NCI-H345 (cell line): Measurements from ENCODE around the gene NES.
A peak's percentile ranks its signal among the peaks of the same experiment; 100 is the strongest.

Source experiments
- DNase-seq: peaks from one replicate; lab custom pipeline; 2025; lab: John Stamatoyannopoulos, UW

NES gene

DNA sequence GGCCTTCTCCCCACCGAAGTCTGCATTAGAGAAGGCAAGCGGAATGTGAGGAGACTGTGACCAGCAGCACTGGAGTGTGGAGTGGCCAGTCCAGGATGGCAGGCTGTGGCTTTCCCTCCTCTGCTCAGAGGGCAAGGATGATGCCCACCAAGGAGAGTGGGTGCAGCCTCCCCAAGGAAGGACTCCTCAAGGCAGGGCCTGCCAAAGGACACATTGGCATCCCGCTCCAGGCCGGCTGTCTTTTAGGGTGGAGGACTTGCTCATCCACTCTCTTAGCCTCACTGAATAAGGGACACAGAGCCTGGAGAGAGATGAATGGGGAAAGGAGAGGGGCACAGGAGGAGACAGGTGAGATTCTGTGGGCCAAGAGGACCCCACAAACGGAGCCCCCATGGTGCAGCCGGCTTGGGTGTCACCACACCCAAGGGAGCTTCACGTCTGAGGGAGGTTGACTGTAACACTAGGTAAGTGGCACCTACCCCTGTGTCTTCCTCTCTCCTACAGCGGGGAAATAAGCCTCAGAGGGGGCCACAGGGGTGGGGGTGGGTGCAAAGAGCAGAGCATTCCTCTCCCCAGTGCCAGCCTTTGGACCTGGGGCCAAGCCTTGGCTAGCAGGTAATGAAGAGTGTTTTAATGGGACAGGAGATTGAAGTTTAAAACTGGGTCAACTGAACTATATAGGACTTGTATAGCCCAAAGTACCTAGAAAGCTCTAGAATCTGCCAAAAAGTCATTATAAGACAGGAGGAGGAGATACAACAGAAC, 4.2 kb upstream of the NES start:
- no peak for DNase-seq

DNA sequence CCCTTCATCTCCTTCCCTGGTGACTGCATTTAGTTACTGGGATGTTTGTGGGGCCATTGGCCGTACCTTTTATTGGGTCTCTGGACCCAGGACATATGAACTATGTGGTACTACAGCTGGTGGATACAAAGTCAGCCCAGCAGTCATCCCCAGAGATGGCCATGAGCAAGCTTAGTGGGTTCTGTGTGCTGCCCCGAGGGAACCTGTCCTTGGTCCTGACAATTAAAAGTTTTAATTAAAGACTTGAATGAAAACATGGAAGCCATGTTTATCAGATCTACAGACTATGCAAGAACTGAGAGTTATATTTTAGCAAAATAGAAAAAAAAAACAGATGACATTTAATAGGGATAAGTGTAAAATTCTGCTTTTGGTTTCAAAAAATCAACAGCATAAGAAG, 2.8 kb upstream of the NES start:
- DNase-seq = no peak

DNA sequence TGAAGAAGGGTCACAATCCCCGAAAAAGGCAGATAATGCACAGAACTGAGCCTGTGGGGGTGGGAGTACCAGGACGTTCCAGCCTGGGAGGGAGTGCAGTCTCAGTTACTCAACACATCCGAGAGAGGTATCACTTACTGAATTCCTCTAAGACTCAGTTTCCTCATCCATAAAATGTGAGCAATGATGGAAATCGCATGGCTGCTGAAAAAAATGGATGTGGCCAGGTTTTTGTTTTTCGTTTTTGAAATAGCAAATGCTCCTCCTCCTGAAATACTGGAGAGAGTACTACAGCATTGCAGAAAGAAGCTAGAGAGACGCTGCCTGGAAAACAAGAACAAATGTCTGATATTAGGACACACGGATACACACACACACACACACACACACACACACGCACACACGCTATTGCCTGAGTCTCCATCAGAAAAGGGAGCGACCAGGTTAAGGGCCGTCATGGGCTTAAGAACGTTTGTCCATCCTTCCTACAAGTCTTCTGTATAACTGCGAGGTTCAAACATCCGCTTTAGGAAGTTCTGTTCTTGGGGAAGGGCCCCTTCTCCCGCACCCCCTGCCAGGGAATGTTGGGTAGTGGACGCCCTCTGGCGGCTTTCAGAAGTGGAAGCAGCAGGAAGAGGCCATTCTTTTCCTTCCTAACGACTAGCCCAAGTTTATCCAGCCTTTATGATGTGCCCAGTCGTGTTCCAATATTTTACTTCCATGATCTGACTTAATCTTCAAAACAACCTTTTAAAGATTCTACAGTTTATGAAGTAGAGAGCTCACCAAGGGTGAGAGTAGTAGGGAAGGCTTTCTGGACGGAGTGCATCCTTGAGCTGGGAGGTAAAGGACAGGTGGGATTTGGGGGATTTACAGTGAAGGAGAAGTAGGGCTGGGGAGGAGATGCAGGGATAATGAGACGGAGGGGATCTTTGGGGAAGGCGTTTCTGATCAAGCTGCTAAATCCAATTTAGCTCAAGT, 699 bp upstream of the NES start:
- DNase-seq = peak; percentile 51

DNA sequence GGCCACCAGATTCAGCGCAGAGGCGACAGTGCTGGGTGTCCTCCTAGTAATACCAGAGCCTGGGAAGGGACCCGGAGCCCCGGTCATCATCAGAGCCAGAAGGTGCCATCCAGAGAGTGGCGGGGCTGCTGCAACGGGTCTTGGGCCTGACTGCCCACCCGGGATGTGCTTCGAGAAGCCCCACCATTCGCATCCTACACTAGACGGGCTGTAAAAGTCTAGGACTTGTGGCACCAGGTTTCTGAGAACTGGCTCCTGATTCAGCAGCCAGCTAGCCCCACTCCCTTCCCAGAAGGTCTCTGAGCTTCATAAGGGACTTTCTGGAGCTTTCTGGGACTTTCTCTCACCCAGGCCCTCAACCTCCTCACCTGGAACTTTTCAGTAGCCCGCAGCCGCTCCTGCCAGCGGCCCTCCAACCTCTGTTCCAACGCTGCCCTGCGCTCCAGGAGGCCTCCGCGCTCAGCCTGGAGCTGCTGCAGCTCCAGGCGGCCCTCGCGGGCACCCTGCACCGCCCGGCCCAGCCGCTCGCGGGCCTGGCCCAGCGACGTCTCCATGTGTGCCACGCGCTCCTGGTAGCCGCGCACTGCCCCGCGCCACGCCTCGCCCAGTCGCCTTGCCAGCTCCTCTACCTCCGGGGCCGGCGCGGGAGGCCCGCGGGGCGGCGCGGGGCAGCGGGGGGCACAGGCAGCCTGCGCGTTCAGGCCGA, 940 bp downstream of the NES start:
- no peak for DNase-seq

DNA sequence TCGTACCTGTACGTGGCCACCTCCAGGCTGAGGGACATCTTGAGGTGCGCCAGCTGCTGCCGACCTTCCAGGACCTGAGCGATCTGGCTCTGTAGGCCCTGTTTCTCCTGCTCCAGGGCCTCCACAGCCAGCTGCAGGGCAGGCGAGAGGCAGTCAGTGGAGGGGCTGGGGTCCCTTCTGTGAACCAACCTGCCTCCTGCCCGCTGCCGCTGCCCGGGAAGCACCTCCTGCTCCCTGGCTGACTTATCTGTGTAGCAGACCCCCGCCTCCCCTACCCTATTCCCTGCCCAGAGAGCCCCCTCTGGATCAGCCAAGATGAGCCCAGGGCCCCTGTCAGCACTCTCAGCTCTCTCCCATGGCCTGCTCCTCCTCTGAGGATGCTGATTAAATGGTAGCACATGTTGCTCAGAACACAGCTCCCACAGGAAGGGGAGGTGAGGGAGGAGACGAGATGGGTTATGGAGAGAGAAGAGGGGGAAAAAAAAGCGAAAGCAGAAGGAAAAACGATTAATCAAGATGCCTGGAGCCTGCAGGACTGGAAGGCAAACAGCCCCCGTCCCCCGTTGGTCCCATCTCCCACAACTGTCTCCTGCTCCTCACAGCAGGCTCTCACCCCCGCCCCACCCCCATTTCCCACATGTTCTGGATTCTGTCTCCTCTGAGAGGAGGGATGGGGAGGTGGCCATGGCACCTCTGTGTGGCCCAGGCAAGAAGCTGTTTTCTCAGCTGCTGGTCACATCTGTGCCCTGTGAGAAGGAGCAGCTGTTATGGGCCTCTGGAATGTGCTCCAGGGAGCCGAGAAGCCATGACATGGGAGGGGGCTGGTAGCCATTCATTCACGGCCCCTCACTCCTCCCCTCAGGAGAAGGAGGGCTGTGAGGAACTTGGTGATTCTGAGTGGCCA, 1.7 kb downstream of the NES start:
- DNase-seq = no peak

DNA sequence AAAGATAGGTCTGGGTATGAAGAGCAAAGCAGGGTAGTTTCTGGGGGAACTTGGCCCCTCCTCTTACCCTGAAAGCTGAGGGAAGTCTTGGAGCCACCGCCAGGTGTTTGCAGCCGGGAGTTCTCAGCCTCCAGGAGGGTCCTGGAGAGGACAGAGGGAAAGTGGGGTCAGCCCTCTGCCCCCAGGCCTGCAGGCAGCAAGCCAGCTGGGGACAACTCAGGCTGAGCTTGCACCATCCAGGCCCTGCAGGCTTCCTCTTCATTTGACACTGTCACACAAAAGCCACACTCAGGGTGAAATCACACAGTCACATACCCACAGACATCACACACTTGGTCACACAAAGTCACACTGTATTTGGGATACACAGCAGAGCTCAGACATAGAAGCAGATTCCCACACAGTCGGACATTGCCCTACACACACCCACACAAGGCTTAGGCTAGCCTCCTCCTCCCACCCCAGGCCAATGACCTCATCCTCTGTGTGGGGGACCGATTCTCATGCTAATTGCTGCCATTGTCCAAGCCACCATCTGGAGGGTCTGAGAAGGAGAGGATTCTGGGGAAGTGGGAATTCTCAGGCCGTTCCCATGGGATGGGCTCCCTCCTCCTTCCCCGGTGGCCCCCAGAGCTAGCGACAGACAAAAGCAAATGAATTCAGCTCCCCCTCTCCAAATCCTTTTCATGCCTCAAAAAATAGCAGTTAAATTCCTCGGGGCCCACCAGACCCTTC, 3.7 kb downstream of the NES start:
- DNase-seq = no peak

DNA sequence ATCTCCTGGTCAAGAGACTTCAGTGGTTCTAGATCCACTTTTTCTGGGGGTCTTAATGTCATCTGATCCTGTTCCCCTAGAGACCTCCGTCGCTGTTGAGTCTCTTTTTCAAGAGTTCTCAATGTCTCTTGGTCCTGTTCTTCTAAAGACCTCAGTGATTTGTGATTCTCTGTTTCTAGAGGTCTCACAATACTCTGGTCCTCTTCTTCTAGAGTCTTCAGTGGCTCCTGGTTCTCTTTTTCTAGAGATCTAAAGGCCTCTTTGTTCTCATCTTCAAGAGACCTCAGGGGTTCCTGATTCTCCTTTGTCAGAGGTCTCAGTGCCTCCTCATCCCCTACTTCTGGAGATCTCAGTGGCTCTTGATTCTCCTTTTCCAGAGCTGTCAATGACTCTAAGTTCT, 5.4 kb downstream of the NES start:
- DNase-seq = no peak

DNA sequence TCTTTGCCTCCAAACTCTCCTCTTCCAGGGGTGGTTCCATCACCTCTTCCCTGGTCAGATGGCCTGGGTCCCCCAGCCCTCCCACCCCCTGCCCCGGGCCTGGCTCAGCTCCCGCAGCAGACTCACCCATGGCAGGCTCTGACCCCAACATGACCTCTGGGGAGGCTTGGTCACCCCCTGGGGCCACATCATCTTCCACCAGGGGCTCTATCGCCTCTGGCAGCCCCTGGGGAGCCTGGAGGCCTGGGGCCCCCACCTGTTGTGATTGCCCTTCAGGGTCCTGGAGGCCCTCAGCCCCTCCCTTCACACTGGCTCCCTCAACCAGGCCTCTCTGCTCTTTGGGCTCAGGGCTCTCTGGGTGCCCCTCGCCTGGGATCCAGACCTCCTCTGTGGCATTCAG, 6.4 kb downstream of the NES start:
- DNase-seq = no peak

DNA sequence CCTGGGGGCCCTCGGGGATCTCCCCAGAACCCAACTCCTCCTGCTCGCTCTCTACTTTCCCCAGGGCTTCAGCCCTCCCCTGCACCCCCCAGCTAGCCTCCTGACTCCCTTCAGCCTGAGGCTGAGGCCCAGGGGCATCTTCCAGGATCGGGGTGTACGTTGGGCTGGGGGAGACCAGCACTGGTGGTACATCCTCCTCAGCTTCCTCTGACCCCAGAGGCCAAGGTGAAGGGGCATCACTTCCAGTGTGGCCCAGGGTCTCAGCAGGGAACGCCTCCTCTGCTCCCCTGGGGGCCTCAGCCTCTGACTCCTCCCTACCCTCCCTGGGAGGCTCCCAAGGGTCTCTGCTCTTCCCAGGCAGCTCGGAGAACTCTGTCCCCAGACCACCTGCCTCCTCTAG, 6.8 kb downstream of the NES start:
- no peak for DNase-seq

DNA sequence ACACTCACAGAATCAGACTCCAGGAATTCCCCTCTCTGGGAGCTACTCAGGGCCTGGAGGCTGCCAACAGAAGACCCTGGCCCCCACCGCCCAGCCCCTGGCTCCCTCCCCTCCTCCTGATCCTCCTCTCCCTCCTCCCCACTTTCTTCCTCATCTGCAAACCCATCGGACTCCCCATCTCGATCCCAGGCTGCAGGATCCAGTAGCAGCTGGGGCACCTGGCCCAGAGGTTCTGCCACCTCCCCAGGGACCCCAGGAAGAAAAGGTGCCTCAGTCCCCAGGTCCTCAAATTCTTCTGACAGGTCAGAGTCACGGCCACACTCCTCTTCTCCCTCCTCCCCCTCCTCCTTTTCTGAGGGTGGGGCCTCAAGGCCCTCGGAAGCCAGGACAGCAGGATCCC, 7.4 kb downstream of the NES start:
- DNase-seq = no peak

DNA sequence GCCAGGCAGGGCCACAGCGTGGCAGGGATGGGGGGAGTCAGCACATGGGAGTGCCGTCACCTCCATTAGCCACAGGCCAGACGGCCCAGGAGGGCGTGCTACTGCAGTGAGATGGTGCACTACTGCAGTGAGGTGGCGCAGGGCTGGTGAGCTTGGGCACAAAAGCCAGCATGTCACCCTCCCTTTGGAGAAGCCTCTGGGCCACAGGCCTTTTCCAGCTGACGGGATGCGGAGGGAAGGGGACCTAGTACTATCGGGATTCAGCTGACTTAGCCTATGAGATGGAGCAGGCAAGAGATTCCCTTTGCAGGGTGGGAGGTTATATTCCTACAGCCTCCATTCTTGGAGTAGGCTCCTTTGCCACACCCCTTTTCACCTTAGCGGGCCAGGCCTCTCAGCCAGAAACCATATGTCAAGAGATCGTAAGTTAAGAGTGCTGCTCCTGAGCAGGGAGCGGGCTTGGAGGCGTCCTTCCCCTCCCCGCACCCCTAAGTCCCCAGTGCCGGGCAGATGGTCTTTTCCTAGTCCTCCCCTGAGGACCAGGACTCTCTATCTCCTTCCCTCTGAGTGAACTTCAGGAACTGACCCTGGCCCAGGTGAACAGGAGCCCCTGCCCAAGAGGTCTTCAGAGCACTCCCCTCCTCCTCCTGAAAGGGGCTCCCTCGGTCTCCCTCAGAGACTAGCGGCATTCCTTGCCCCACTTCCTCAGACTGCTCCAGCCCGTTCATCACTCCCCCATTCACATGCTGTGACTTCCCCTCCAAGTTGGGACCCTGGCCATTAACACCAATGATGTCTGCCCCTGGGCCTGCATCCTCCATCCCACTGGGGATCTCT, 8.2 kb downstream of the NES start:
- DNase-seq = no peak

DNA sequence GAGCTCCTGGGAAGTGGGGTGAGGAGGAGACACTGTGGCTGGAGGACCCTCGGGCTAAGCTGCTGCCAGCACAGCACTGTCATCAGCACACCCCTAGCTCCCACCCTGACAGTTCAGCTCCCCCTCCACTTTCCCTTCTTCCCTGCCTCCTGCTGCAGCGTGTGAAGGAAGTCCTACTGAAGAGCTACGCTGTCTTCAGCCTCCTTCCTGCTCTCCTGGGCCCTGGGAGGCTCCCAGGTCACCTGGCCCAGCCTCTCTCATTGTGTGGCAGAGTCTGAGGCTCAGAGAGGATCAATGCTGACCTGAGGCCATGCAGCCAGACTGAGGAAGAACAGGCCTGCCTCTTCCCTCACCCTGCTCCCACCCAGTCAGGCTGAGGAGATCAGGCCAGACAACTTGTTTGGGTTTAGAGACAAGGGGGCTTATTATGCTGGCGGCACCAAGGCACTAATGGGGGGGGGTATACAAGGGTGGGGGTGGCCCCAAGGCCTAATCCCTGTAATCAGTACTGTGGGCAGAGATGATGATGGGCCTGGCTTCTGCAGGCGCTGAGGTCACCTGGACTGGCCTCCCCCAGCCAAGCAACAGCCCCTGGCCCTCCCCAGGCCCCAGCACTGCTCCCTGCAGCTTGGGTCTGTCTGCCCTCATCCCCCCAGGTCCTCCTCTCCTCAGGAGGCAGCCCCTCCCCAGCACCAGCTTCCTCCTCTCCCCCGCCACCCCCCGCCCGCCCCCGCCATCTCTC, 9.1 kb downstream of the NES start:
- no peak for DNase-seq

DNA sequence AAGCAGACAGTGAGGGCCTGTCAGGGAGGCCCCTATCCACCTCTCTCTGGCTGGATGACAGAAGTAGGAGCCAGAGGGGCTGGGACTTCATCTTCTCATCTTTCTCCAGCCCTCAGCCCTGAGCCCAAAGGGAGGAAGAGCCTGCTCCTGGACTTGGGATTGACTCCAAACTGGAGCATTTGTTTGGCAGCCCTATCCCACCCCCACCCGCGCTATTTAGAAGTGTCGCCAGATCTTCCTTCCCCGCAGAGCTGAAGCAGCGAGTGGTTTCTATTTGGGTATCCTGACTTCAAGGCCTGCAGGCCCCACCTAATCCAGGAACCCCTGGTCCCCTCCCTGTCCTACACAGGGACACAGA, 9.6 kb downstream of the NES start:
- no peak for DNase-seq

DNA sequence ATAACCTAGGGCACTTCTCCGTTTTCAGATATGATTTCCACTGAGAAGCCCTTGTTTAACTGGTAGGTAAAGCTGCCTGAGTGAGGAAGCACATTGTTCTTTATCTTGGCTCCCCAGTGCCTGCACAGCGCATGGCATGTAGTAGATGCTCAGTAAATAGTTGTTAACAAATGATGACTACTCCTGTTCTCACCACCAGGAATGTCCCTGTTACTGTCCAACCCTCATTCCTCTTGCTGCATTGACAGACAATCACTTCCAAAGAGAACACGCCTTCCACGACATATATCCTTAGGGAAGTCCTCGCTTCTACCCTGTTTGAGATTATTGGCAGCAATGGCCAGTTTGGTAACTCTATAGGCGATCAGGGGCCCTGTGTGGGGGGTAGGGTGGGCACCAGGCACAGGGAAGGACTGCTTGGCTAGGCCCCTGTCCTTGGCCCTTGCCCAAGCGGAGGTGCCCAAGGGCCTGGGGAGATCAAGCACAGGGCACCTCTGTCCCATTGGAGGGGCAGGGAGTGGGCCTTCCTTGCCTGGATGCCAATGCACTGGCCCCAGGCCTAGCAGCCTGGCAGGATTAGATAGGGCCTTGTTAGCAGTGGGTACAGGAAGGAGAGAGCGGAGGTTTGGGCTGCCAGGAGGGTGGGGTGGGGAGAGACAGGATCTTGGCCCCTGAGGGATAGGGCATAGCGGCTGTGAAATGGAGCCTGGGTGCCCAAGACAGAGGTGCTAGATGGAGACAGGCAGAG, 10.2 kb downstream of the NES start:
- no peak for DNase-seq

DNA sequence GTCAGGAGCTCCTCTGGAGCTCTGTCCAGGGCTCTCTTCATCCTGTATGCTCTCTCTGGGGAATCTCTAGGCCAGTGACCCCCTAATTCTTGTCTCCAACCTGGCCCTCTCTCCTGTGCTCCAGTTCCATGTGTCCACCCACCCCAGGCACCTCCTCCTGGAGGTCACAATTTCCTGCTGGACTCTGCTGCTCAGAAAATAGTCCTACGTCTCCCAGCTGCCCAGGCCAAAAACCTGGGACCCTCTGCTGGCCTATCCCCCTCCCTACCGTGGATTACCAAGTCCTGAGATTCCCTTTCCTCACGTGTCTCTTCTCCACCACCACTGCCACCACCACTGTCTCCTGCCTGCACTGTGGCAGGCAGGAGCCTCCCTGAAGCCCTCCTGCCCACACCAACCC, 11.7 kb downstream of the NES start:
- no peak for DNase-seq

DNA sequence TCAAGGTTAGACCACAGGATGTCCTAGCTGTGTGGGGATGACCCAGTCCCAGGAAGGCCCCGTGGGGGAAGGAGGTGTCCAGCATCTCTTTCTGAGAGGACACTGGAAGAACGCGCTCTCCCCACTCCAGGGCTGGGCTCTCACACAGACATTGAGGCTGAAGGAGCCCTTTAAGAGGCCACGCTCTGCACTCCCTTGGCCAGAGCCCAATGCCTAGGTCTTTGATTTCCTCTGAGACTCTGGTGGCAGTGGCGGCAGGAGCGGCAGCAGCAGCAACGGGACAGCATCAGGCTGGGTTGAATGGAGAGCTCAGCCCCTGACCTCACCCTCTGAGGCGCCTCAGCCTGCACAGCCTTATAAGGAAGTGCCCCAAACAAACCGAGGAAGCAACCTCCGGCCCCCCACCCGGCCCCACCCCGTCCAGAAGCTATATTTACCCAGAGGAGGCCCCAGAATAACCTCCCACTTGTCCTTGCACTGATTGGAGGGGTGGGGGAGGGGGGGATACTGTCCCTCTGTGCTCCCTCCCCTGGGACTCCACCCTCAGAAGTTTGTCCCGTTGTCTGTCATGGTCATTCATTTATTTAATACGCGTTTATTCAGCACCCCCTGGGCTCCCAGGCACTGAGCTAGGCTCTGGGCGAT, 12.3 kb downstream of the NES start:
- no peak for DNase-seq

DNA sequence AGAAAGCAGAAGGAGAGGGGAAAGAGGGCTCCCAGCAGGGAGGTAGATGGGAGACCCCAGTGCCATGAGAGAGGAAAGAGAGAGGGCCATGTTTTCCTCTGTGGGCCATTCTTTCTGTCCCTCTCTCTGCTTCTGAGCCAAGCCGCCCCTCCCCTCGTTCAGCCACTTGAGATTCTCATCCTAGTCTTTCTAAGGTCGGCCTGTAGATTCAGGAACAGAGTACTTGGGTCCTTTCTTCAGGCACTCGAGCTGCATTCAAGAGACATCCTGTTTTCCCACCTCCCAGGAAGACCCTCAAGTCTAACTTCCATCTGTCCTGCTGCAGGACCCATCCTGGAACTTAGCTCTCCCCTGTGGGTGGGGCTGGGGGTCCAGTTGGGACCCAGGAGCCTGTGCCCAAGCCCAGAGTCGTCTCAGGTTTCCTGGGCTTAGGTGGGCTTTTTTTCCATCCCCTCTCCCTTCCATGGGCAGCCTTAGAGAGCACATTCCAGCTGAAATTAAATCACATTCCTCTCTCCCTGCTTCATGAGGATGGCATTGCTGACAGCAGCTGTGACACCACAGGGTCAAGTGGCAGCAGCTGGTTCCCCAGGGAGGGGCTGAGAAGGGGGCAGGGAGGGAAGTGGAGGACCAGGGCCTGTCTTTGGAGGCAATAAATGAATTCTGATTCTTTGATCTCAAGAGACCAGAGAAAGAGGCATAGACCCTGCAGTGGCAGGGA, 13.0 kb downstream of the NES start:
- DNase-seq = no peak
